Hepatocyte (in vitro differentiated cells): ENCODE measurements around the gene TSPAN10. TPM values are rescaled to one million over a fixed set of nuclear protein-coding genes. Genes with fewer than 3 reads are reported as not detected.

Source experiments
- DNase-seq: peaks from one replicate; pipeline ENCODE4 v3.0.0-alpha.2; 2016; ENCODE audit warnings: low spot score
- H2AFZ ChIP-seq: fragments of 200-600 bp; sonication (generic); 2 replicates; pipeline ENCODE4 v1.6.0; 2016; ENCODE audit warnings: antibody characterized with exemption, mild to moderate bottlenecking
- H3K27ac ChIP-seq: fragments of 200-600 bp; sonication (generic); 2 replicates; pipeline ENCODE4 v1.5.1; 2016; ENCODE audit warnings: mild to moderate bottlenecking
- H3K27me3 ChIP-seq: fragments of 200-600 bp; sonication (generic); 2 replicates; pipeline ENCODE4 v1.6.1; 2016
- H3K36me3 ChIP-seq: fragments of 200-600 bp; sonication (generic); replicated peaks from 2 replicates; pipeline ENCODE4 v1.5.1; 2016; ENCODE audit warnings: low read depth; ENCODE audit not compliant: insufficient read depth
- H3K4me1 ChIP-seq: fragments of 200-600 bp; sonication (generic); 2 replicates; pipeline ENCODE4 v1.5.1; 2016; ENCODE audit warnings: mild to moderate bottlenecking, moderate library complexity; ENCODE audit not compliant: insufficient read depth
- H3K4me2 ChIP-seq: fragments of 200-600 bp; sonication (generic); 2 replicates; pipeline ENCODE4 v1.6.0; 2016
- H3K4me3 ChIP-seq: fragments of 200-600 bp; sonication (generic); 2 replicates; pipeline ENCODE4 v1.5.1; 2016; ENCODE audit warnings: mild to moderate bottlenecking
- H3K79me2 ChIP-seq: fragments of 200-600 bp; sonication (generic); 2 replicates; pipeline ENCODE4 v1.6.0; 2017; ENCODE audit warnings: mild to moderate bottlenecking
- H3K9me2 ChIP-seq: fragments of 200-600 bp; sonication (generic); replicated peaks from 2 replicates; pipeline ENCODE4 v1.6.0; 2017; ENCODE audit warnings: mild to moderate bottlenecking; ENCODE audit not compliant: insufficient read depth
- H3K9me3 ChIP-seq: fragments of 200-600 bp; sonication (generic); 2 replicates; pipeline ENCODE4 v1.5.1; 2016; ENCODE audit warnings: low read depth, mild to moderate bottlenecking
- H4K20me1 ChIP-seq: fragments of 200-600 bp; sonication (generic); 2 replicates; pipeline ENCODE4 v1.6.0; 2016; ENCODE audit warnings: mild to moderate bottlenecking; ENCODE audit not compliant: insufficient read depth, poor library complexity, severe bottlenecking
- EZH2 ChIP-seq: fragments of 200-600 bp; sonication (generic); IDR thresholded peaks from 2 replicates; pipeline ENCODE4 v1.6.1; 2016; ENCODE audit warnings: antibody characterized with exemption, mild to moderate bottlenecking, borderline replicate concordance
- EZH2phosphoT487 ChIP-seq: fragments of 200-600 bp; sonication (generic); IDR thresholded peaks from one replicate; pipeline ENCODE4 v1.6.1; 2018; ENCODE audit warnings: antibody characterized with exemption, mild to moderate bottlenecking, low read depth, moderate library complexity; ENCODE audit not compliant: unreplicated experiment, severe bottlenecking
- WGBS: methylation state at CpG from one replicate; pipeline ENCODE4 v1.1.6; 2016; ENCODE audit warnings: low lambda C conversion rate; ENCODE audit errors: missing lambda C conversion rate; 5-methylcytosine and 5-hydroxymethylcytosine counted together
- polyA plus RNA-seq: library from polyadenylated mRNA; unstranded; fragments of >200 nt; fragmentation: Nextera tagmentation; extraction: Ambion mirVana; gene quantifications from 2 replicates; pipeline ENCODE4 v1.2.1, GENCODE V29; 2016
- total RNA-seq: library from RNA; depleted of rRNA; stranded (reverse); fragments of >200 nt; gene quantifications from 2 replicates; pipeline ENCODE4 v1.2.3, GENCODE V29; 2014
- TF ChIP-seq, protein P1 (sequence below): fragments of 200-600 bp; sonication (generic); IDR thresholded peaks from 2 replicates; pipeline ENCODE4 v1.5.1; 2016; ENCODE audit warnings: antibody characterized with exemption, mild to moderate bottlenecking; ENCODE audit not compliant: poor library complexity

TSPAN10 gene
- total and polyA plus RNA-seq, 2 experiments from 2014 or later, result 1.4 to 15.2 TPM

DNA sequence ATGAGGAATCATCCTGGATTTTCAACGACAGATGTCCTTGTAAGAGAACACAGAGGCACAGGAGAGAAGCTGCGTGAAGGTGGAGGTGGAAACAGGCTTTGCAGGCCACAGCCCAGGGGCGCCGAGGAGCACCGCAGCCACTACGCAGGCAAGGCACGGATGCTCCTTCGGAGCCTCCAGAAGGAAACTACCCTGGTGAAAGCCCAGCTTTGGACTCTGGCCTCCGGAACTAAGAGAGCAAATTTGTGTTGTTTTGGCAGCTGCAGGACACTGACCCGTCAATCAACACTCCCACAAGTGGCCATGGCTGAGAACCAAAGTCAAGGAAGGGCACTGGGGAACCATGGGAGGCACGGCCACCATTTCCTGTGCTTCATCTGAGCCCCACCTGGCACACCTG is 43.2 kb downstream of the TSPAN10 start:
- Histone ChIP-seq H3K4me2 (no peak overlapping the region), H3K27ac (no peak overlapping the region), H2AFZ (no peak overlapping the region), H3K4me3 (no peak overlapping the region), H3K27me3 (no peaks in the 10 kb centered on the region), H3K4me1 (peaks cover 14% of the 10 kb centered on the region), H4K20me1 (peaks cover 5% of the 10 kb centered on the region), H3K9me2 (no peaks in the 10 kb centered on the region), H3K9me3 (no peaks in the 10 kb centered on the region), H3K36me3 (no peaks in the 10 kb centered on the region), H3K79me2 (peaks cover 43% of the 10 kb centered on the region)
- TF ChIP-seq EZH2phosphoT487 (no peak), EZH2 (no peak)
- TF ChIP-seq, protein P1, sequence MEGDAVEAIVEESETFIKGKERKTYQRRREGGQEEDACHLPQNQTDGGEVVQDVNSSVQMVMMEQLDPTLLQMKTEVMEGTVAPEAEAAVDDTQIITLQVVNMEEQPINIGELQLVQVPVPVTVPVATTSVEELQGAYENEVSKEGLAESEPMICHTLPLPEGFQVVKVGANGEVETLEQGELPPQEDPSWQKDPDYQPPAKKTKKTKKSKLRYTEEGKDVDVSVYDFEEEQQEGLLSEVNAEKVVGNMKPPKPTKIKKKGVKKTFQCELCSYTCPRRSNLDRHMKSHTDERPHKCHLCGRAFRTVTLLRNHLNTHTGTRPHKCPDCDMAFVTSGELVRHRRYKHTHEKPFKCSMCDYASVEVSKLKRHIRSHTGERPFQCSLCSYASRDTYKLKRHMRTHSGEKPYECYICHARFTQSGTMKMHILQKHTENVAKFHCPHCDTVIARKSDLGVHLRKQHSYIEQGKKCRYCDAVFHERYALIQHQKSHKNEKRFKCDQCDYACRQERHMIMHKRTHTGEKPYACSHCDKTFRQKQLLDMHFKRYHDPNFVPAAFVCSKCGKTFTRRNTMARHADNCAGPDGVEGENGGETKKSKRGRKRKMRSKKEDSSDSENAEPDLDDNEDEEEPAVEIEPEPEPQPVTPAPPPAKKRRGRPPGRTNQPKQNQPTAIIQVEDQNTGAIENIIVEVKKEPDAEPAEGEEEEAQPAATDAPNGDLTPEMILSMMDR, result no peak
- WGBS, result 93% methylated on average over 11 of the region's 11 CpGs
- no peak for DNase-seq

DNA sequence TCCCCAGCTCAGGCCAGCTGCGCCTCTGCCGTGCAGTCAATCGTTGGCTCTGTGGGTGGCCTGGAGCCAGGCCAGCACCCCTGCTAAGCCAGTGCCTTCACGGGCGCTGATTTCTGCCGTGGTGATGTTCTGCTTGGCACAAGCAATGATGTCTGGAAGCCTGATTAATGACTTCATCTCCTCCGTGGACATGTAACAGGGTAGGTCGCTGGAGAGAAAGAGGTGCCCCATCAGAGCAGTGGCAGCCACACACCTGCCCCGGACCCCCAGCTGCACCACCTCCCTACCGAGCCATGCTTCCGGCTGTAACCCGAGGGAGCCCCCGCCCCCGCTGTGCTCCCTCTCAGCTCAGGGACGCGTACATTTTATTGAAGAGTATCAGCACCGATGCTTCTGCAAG is 44.7 kb downstream of the TSPAN10 start:
- TF ChIP-seq EZH2phosphoT487 (no peak), EZH2 (no peak)
- TF ChIP-seq, protein P1, result no peak

DNA sequence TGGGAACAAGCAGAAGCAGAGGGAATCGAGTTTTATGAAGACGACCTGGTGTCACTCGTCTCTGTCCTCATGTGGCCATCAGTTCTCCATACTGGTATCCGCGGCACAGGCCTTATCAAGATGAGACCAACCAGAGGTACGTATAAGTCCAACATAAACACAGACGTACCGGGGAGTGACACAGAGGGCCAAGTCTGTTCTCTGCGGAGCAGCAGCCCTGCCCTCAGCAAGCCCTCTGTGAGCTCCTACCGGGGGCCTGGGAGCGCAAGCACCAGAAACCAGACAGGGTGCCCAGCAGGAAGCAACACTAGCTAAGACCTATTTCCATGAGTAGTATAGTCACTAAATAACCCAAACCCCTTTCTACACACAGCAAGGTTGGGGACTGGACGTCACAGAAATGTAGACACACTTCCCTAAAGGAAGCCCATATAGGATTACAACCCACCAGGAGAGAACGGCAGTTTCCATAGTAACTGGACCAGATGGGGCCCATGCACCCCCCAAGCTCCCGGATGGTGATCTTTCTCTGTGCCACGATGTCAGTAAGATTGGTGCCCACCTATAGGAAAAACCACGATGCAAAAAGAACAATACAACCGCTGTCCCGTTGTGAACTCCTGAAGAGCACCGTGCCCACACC is 45.7 kb downstream of the TSPAN10 start:
- H2AFZ ChIP-seq, result peak overlapping the region; percentile 64
- H3K36me3 ChIP-seq, result no peaks in the 10 kb centered on the region
- H3K4me2 ChIP-seq, result peak overlapping the region; percentile 97
- no peaks in the 10 kb centered on the region for H3K9me3 ChIP-seq
- H3K27ac ChIP-seq, result peak overlapping the region; percentile 81
- peak overlapping the region; percentile 52 for H3K4me3 ChIP-seq
- TF ChIP-seq, protein P1, result no peak
- TF ChIP-seq EZH2phosphoT487 (no peak), EZH2 (no peak)
- DNase-seq, result no peak
- H3K79me2 ChIP-seq, result peaks cover 63% of the 10 kb centered on the region
- H4K20me1 ChIP-seq, result peaks cover 15% of the 10 kb centered on the region
- 36% methylated on average over 19 of the region's 19 CpGs for WGBS
- H3K27me3 ChIP-seq, result no peaks in the 10 kb centered on the region
- peaks cover 18% of the 10 kb centered on the region for H3K4me1 ChIP-seq
- no peaks in the 10 kb centered on the region for H3K9me2 ChIP-seq

More for the DNA sequence above, 44.7 kb downstream of the TSPAN10 start:
- H3K79me2 ChIP-seq, result peaks cover 58% of the 10 kb centered on the region
- H3K4me1 ChIP-seq, result peaks cover 18% of the 10 kb centered on the region
- peaks cover 13% of the 10 kb centered on the region for H4K20me1 ChIP-seq
- no peak overlapping the region for H3K4me3 ChIP-seq
- no peaks in the 10 kb centered on the region for H3K27me3 ChIP-seq
- DNase-seq, result no peak
- no peaks in the 10 kb centered on the region for H3K9me3 ChIP-seq
- no peak overlapping the region for H2AFZ ChIP-seq
- no peaks in the 10 kb centered on the region for H3K36me3 ChIP-seq
- no peaks in the 10 kb centered on the region for H3K9me2 ChIP-seq
- 93% methylated on average over 17 of the region's 17 CpGs for WGBS
- no peak overlapping the region for H3K27ac ChIP-seq
- no peak overlapping the region for H3K4me2 ChIP-seq
